ENCODE measurements around the gene RHOBTB3.

The RHOBTB3 gene

DNA sequence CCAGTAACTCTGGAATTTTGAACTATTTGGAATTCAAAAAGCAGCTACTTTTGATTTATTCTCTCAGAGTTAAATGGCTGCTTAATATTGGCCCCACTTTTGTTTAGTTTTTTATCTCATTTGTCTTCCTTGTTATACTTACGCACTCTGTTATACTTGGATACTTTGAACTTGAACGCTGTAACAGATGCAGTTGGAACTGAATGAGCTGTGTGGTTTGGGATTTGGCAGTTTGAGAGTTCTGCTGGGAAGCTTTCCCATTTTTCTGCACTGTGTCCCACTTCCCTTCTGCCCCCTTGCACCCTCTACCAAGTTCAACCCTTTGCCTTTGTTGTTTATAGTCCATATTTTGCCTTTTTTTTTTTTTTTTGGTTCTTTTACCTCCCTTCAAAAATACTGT lies 3.8 kb downstream of the RHOBTB3 start:
- no peak overlapping the region for H3K27ac ChIP-seq (ENCODE audit: low read depth, low read length)
- H3K27me3 ChIP-seq (ENCODE audit: control insufficient read depth, insufficient read depth, low read length): peaks cover 49% of the 10 kb centered on the region
- H3K36me3 ChIP-seq (ENCODE audit: control insufficient read depth, insufficient read depth, low read length): no peaks in the 10 kb centered on the region
- peaks cover 8% of the 10 kb centered on the region for H3K4me1 ChIP-seq (ENCODE audit: control insufficient read depth, insufficient read depth, low read length)
- H3K9me3 ChIP-seq (ENCODE audit: control insufficient read depth, insufficient read depth, low read length): no peaks in the 10 kb centered on the region
- H3K4me3 ChIP-seq (ENCODE audit: low read depth, low read length): no peak overlapping the region
- H3K9ac ChIP-seq (ENCODE audit: low read depth, low read length): no peak overlapping the region

DNA sequence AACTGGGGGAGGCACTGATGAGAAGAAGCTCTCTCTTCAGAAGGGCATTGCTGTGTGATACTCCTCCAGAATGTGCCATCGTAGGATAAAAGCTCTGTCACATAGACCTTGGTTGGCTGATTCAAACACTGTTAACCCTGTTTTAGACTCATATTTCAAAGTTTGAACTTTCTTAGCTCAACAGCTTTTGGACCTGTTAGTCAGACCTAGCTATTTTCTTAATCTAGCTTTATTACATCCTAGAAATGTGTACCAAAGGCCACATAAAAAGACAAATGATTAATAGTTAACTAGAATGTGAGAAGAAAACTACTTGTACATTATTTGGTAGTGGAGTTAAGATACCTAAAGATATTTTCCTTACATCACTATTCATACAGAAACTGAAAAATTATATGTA lies 4.3 kb downstream of the RHOBTB3 start:
- H3K4me1 ChIP-seq (ENCODE audit: control insufficient read depth, insufficient read depth, low read length): 0 out of 2 replicates have a peak, but pooled peaks cover 3% of the 10 kb centered on the region
- H3K9ac ChIP-seq (ENCODE audit: low read depth, low read length): no peak overlapping the region
- H3K27ac ChIP-seq (ENCODE audit: low read depth, low read length): no peak overlapping the region
- H3K9me3 ChIP-seq (ENCODE audit: control insufficient read depth, insufficient read depth, low read length): no peaks in the 10 kb centered on the region
- H3K27me3 ChIP-seq (ENCODE audit: control insufficient read depth, insufficient read depth, low read length): peaks cover 44% of the 10 kb centered on the region
- H3K36me3 ChIP-seq (ENCODE audit: control insufficient read depth, insufficient read depth, low read length): no peaks in the 10 kb centered on the region
- no peak overlapping the region for H3K4me3 ChIP-seq (ENCODE audit: low read depth, low read length)

DNA sequence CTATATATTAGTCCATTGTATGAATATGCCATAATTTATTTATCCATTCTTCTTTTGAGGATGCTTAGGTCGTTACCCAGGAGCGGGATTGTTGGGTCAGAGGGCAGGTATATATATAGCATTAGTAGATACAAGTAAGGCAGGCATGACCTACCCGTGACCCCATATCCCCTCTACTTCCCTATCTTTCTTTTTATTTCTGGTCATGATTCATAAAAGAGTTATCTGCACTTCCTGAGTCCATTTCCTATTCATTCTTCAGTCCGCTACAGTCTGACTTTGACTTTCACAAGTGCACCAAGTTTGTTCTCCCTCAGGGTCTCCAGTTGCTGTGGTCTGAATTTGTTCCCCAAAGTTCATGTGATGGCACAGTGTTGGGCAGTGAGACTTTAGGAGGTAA lies 6.9 kb downstream of the RHOBTB3 start:
- H3K4me1 ChIP-seq (ENCODE audit: control insufficient read depth, insufficient read depth, low read length): no peaks in the 10 kb centered on the region
- no peaks in the 10 kb centered on the region for H3K9me3 ChIP-seq (ENCODE audit: control insufficient read depth, insufficient read depth, low read length)
- H3K36me3 ChIP-seq (ENCODE audit: control insufficient read depth, insufficient read depth, low read length): no peaks in the 10 kb centered on the region
- no peak overlapping the region for H3K9ac ChIP-seq (ENCODE audit: low read depth, low read length)
- no peak overlapping the region for H3K4me3 ChIP-seq (ENCODE audit: low read depth, low read length)
- H3K27me3 ChIP-seq (ENCODE audit: control insufficient read depth, insufficient read depth, low read length): peaks cover 25% of the 10 kb centered on the region
- H3K27ac ChIP-seq (ENCODE audit: low read depth, low read length): no peak overlapping the region

DNA sequence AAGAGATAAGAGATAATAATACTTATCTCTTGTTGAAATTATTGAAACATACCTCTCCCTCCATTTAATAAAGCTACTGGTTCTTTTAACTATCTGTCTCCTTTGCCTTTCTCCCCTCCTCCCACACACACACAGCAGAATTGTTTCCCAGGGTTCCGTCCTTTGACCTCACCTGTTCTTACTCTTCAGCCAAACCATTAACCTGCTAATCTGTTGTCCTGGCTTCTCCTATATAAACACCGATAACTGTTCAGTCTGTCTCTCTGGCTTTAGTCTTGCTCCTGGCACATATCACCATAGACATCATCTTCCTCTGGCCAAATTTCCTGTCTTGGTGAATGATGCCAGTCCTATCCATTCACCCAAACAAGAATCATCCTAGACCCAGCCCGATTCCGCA lies 7.7 kb downstream of the RHOBTB3 start:
- no peak overlapping the region for H3K9ac ChIP-seq (ENCODE audit: low read depth, low read length)
- no peak overlapping the region for H3K27ac ChIP-seq (ENCODE audit: low read depth, low read length)
- H3K4me1 ChIP-seq (ENCODE audit: control insufficient read depth, insufficient read depth, low read length): no peaks in the 10 kb centered on the region
- H3K9me3 ChIP-seq (ENCODE audit: control insufficient read depth, insufficient read depth, low read length): no peaks in the 10 kb centered on the region
- H3K27me3 ChIP-seq (ENCODE audit: control insufficient read depth, insufficient read depth, low read length): peaks cover 17% of the 10 kb centered on the region
- H3K4me3 ChIP-seq (ENCODE audit: low read depth, low read length): no peak overlapping the region
- no peaks in the 10 kb centered on the region for H3K36me3 ChIP-seq (ENCODE audit: control insufficient read depth, insufficient read depth, low read length)

DNA sequence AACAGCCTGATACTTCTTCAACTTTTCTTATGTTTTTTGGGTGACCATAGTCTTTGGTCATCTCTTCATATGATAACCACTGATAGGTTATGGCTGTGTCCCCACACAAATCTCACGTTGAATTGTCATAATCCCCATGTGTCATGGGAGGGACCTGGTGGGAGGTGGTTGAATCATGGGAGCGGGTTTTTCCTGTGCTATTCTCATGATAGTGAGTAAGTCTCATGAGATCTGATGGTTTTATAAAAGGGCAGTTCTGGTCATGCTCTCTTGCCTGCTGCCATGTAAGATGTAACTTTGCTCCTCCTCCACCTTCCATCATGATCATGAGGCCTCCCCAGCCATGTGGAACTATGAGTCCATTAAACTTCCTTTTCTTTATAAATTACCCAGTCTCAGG lies 8.7 kb downstream of the RHOBTB3 start:
- H3K27ac ChIP-seq (ENCODE audit: low read depth, low read length): no peak overlapping the region
- no peak overlapping the region for H3K4me3 ChIP-seq (ENCODE audit: low read depth, low read length)
- no peaks in the 10 kb centered on the region for H3K9me3 ChIP-seq (ENCODE audit: control insufficient read depth, insufficient read depth, low read length)
- no peak overlapping the region for H3K9ac ChIP-seq (ENCODE audit: low read depth, low read length)
- no peaks in the 10 kb centered on the region for H3K36me3 ChIP-seq (ENCODE audit: control insufficient read depth, insufficient read depth, low read length)
- H3K4me1 ChIP-seq (ENCODE audit: control insufficient read depth, insufficient read depth, low read length): no peaks in the 10 kb centered on the region
- H3K27me3 ChIP-seq (ENCODE audit: control insufficient read depth, insufficient read depth, low read length): peaks cover 7% of the 10 kb centered on the region; the same call in 1 of the 2 replicates

DNA sequence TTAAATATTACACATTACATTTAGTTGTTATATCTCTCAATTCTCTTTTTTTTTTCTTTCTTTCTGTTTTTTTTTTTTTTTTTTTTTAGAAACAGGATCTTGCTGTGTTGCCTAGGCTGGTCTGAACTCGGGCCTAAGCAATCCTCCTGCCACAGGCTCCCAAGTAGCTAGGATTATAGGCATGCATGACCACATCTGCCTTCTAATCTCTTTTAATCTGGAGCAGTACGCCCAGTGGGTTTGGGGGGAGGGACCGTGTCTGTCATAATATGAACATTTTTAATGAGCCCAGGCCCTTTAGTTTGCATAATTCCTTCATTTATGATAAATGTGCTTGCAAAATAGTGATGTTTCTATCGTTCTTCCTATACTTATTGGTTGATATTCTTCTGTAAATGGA lies 10.3 kb downstream of the RHOBTB3 start:
- H3K9ac ChIP-seq (ENCODE audit: low read depth, low read length): no peak overlapping the region
- no peaks in the 10 kb centered on the region for H3K27me3 ChIP-seq (ENCODE audit: control insufficient read depth, insufficient read depth, low read length)
- H3K36me3 ChIP-seq (ENCODE audit: control insufficient read depth, insufficient read depth, low read length): no peaks in the 10 kb centered on the region
- H3K27ac ChIP-seq (ENCODE audit: low read depth, low read length): no peak overlapping the region
- no peak overlapping the region for H3K4me3 ChIP-seq (ENCODE audit: low read depth, low read length)
- H3K9me3 ChIP-seq (ENCODE audit: control insufficient read depth, insufficient read depth, low read length): no peaks in the 10 kb centered on the region
- no peaks in the 10 kb centered on the region for H3K4me1 ChIP-seq (ENCODE audit: control insufficient read depth, insufficient read depth, low read length)

DNA sequence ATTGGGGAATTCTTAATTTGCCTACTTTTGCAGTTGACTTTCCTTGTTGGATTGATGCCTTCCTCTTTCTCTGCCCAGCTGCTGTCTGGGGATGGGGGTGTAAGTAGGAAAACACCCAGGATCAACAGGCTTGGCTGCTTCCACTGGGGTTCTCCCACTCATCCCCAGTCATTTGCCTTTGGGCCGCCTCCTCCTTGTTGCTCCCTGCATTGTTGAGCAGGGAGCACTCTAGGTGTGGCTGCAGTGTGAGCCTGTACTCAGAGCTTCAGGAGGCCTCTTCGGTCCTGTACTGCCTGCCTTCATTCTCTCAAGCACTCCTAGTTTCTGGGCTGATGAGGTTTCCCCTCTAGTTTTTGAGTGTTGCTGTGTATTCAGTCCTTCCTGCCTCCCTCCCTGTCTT lies 12.1 kb downstream of the RHOBTB3 start:
- Histone ChIP-seq H3K9ac (ENCODE audit: low read depth, low read length) (no peak overlapping the region), H3K4me1 (ENCODE audit: control insufficient read depth, insufficient read depth, low read length) (no peaks in the 10 kb centered on the region), H3K9me3 (ENCODE audit: control insufficient read depth, insufficient read depth, low read length) (no peaks in the 10 kb centered on the region), H3K27me3 (ENCODE audit: control insufficient read depth, insufficient read depth, low read length) (no peaks in the 10 kb centered on the region), H3K4me3 (ENCODE audit: low read depth, low read length) (no peak overlapping the region), H3K27ac (ENCODE audit: low read depth, low read length) (no peak overlapping the region), H3K36me3 (ENCODE audit: control insufficient read depth, insufficient read depth, low read length) (no peaks in the 10 kb centered on the region)

DNA sequence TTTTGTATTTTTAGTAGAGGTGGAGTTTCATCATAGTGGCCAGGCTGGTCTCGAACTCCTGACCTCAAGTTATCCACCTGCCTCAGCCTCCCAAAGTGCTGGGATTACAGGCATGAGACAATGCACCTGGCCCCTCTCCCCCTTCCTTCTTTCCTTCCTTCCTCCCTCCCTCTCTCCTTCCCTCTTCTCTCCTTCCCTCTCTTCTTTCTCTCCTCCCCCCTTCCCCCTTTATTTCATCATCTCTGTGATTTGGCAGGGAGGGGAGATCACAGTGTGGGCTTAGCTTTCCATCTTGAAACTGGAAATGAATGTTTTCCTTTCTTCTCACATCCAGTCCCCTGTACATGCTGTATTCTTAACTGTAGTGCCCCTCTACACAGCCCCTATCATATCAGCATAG lies 12.7 kb downstream of the RHOBTB3 start:
- Histone ChIP-seq H3K36me3 (ENCODE audit: control insufficient read depth, insufficient read depth, low read length) (no peaks in the 10 kb centered on the region), H3K9ac (ENCODE audit: low read depth, low read length) (no peak overlapping the region), H3K9me3 (ENCODE audit: control insufficient read depth, insufficient read depth, low read length) (no peaks in the 10 kb centered on the region), H3K4me1 (ENCODE audit: control insufficient read depth, insufficient read depth, low read length) (no peaks in the 10 kb centered on the region), H3K4me3 (ENCODE audit: low read depth, low read length) (no peak overlapping the region), H3K27ac (ENCODE audit: low read depth, low read length) (no peak overlapping the region), H3K27me3 (ENCODE audit: control insufficient read depth, insufficient read depth, low read length) (no peaks in the 10 kb centered on the region)

DNA sequence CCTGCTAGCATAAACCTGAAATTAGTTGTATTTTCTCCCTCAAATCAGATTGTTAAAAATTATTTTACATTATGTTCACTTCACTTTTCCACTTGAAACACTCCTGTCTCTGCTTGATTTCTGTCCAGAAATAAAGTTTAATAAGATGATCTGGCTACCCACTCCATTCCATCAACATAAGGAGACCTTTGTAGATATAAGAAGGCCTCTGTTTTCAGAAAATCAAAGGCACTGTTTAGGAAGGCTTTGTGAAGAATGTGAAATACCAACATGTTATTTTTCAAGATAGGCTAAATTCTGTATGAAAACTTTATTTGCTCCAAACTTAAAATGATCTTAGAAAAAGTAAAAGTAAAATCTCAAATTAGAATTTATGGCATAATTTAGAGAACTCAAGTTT lies 15.1 kb downstream of the RHOBTB3 start:
- no peak overlapping the region for H3K4me3 ChIP-seq (ENCODE audit: low read depth, low read length)
- H3K36me3 ChIP-seq (ENCODE audit: control insufficient read depth, insufficient read depth, low read length): no peaks in the 10 kb centered on the region
- H3K9me3 ChIP-seq (ENCODE audit: control insufficient read depth, insufficient read depth, low read length): no peaks in the 10 kb centered on the region
- no peaks in the 10 kb centered on the region for H3K27me3 ChIP-seq (ENCODE audit: control insufficient read depth, insufficient read depth, low read length)
- no peak overlapping the region for H3K9ac ChIP-seq (ENCODE audit: low read depth, low read length)
- no peaks in the 10 kb centered on the region for H3K4me1 ChIP-seq (ENCODE audit: control insufficient read depth, insufficient read depth, low read length)
- no peak overlapping the region for H3K27ac ChIP-seq (ENCODE audit: low read depth, low read length)

DNA sequence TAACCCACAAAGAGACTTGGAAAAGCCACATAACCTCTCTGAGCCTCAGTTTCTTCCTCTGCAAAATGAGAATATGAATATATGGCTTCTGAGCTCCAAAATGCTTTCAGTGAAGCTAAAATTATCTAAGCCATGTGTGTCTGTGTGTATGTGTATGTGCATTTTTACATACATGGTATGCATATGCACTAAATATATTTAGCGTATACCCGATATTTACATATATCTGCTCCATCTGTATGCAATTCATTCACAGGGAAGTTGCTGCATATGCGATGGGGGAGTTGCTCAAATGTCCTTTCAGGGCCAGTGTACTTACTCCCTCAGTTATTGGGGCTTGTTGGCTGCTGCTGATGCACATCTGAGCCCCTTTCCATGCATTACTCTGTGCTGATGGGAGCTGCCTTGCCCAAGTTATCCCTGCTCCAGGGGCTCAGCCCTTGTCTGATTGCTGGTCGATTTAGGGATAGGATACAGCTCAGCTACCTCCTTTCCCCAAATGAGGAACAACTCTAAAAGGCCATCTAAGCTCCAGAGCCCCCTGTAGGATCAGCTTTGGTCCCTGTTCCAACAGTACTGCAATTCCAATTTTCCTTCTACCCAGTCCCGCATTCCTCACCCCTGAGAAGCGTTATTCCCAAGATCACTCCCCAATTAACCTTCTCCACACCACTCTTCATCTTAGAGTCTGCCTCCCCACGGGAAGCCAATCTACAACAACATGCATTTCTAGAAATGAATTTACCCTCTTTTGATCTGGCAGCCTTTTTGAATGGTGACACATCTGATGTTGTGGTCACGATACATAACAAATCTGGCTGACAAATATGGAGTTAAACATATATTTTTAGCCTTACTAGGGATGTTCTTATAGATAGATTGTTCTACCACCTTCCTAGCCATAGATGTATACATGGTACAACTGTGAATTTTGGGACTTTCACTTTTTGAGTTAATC lies 15.9 kb downstream of the RHOBTB3 start:
- H3K36me3 ChIP-seq (ENCODE audit: control insufficient read depth, insufficient read depth, low read length): no peaks in the 10 kb centered on the region

DNA sequence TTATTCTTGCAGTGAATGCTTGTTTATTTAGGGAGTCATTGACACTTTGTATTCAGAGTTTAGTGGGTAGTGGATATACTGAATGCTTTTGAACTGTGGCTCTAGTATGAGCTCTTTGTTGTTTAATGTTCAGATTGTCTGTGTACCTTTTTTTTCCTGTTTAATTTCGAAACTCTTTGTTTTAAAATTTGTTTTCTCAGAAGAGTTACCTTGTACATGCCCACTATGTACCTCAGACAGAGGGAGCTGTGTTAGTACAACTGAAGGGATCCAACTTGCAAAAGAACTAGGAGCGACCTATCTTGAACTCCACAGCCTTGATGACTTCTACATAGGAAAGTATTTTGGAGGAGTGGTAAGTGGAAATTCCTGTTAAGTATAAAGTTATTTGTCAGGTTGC lies 17.0 kb downstream of the RHOBTB3 start:
- H3K4me1 ChIP-seq (ENCODE audit: control insufficient read depth, insufficient read depth, low read length): no peaks in the 10 kb centered on the region
- H3K27me3 ChIP-seq (ENCODE audit: control insufficient read depth, insufficient read depth, low read length): no peaks in the 10 kb centered on the region
- no peaks in the 10 kb centered on the region for H3K36me3 ChIP-seq (ENCODE audit: control insufficient read depth, insufficient read depth, low read length)
- no peak overlapping the region for H3K27ac ChIP-seq (ENCODE audit: low read depth, low read length)
- no peaks in the 10 kb centered on the region for H3K9me3 ChIP-seq (ENCODE audit: control insufficient read depth, insufficient read depth, low read length)
- no peak overlapping the region for H3K4me3 ChIP-seq (ENCODE audit: low read depth, low read length)
- no peak overlapping the region for H3K9ac ChIP-seq (ENCODE audit: low read depth, low read length)

More for the DNA sequence above, 15.9 kb downstream of the RHOBTB3 start:
- Histone ChIP-seq H3K9ac (ENCODE audit: low read depth, low read length) (no peak overlapping the region), H3K27me3 (ENCODE audit: control insufficient read depth, insufficient read depth, low read length) (no peaks in the 10 kb centered on the region), H3K27ac (ENCODE audit: low read depth, low read length) (no peak overlapping the region), H3K4me3 (ENCODE audit: low read depth, low read length) (no peak overlapping the region), H3K9me3 (ENCODE audit: control insufficient read depth, insufficient read depth, low read length) (no peaks in the 10 kb centered on the region), H3K4me1 (ENCODE audit: control insufficient read depth, insufficient read depth, low read length) (no peaks in the 10 kb centered on the region)
